ENCODE measurements around the gene POLRMT.
"Not testable (repeated sequence)": the region's sequence is repeated elsewhere in the genome, so short reads cannot be mapped to it uniquely, and the experiment has no call there.

The POLRMT gene

DNA sequence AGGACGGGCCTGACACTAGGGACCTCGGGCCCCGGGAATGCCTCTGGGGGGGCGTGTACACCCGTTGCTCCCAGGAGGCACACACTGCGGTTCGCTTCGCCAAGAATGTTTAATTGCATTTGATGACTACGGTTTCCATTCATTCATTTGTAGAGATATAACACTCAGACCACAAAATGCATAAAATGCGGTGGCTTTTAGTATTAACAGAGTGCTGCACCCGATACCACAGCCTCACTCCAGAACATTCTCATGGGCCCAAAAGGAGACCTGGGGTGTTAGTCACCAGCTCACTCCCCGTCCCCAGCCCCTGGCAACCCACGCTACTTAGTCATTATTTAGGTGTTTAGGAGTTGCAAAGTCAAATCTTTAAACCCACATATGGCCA lies 21.9 kb downstream of the POLRMT start:
- peak; percentile 87 for DNase-seq (ENCODE audit: low spot score)

GRCh38 chr19:610801-611480 lies 22.4 kb downstream of the POLRMT start:
- peak; percentile 68 for DNase-seq (ENCODE audit: low spot score)

- no peak for DNase-seq (ENCODE audit: low spot score)
Observed at GRCh38 chr19:610071-610800, 23.1 kb downstream of the POLRMT start.

GRCh38 chr19:609004-609346 lies 24.4 kb downstream of the POLRMT start:
- no peak for DNase-seq (ENCODE audit: low spot score)

GRCh38 chr19:608155-609003 lies 25.0 kb downstream of the POLRMT start:
- DNase-seq (ENCODE audit: low spot score), result no peak

GRCh38 chr19:607301-608154 lies 25.8 kb downstream of the POLRMT start:
- no peak for DNase-seq (ENCODE audit: low spot score)

- DNase-seq (ENCODE audit: low spot score), result not testable (repeated sequence)
Observed at GRCh38 chr19:605061-605971, 28.0 kb downstream of the POLRMT start.

DNA sequence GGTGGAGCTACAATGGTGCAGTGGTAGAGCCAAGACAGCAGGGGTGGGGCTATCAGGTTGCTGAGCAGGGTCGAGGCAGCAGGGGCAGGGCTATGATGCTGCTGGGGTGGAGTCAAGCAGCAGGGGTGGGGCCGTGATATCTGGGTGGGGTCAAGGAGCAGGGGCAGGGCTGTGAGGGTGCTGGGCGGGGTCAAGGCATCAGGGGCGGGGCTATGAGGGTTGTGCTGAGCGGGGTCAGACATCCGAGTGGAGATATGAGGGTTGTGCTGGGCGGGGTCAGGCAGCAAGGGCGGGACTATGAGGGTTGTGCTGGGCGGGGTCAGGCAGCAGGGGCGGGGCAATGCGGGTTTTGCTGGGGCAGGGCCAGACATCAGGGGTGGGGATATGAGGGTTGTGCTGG lies 29.0 kb downstream of the POLRMT start:
- DNase-seq (ENCODE audit: low spot score), result no peak

GRCh38 chr19:603779-604178 lies 29.6 kb downstream of the POLRMT start:
- not testable (repeated sequence) for DNase-seq (ENCODE audit: low spot score)

DNA sequence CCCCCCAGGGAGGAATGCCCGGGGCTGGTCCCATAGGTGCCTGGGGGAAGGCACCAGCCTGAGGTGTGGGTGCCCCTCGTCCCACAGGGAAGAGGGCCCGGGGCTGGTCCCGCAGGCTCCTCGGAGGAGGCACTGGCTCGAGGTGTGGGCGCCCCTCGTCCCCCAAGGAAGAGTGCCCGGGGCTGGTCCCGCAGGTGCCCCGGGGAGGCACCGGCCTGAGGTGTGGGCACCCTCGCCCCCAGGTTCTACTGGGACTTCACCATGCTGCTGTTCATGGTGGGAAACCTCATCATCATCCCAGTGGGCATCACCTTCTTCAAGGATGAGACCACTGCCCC lies 30.1 kb downstream of the POLRMT start:
- not testable (repeated sequence) for DNase-seq (ENCODE audit: low spot score)

- DNase-seq (ENCODE audit: low spot score), result no peak
Observed at GRCh38 chr19:602391-603301, 30.7 kb downstream of the POLRMT start.

GRCh38 chr19:601790-602189 lies 31.5 kb downstream of the POLRMT start:
- DNase-seq (ENCODE audit: low spot score), result no peak

GRCh38 chr19:601310-601709 lies 32.0 kb downstream of the POLRMT start:
- no peak for DNase-seq (ENCODE audit: low spot score)

DNA sequence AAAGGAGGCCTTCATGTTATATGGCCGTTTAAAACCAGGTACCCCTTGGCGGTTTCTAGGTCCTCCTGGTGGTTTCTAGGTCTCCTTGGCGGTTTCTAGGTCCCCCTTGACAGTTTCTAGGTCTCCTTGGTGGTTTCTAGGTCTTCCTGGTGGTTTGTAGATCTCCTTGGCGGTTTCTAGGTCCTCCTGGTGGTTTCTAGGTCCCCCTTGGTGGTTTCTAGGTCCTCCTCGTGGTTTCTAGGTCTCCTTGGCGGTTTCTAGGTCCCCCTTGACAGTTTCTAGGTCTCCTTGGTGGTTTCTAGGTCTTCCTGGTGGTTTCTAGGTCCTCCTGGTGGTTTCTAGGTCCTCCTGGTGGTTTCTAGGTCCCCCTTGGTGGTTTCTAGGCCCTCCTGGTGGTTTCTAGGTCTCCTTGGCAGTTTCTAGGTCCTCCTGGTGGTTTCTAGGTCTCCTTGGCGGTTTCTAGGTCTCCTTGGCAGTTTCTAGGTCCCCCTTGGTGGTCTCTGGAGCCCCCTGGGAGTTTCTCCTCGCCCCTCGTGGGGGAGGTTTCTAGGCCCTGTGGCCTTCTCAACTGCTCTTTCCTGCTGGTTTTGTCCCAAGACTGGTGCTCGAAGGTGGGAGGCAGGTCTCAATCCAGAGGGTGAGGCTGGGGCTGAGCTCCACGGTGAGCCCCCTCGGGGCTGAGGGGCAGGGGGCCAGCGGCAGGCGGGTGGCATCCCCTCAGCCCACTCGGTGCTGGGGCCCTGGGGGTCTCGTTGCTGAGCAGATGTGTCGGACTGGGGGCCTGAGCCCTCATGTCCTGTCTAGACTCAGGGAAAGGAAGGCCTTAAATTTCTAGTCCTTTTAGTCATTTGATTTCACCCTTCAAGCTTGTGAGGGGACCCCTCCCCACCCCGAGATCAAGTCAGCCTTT lies 35.7 kb downstream of the POLRMT start:
- no peak for DNase-seq (ENCODE audit: low spot score)

- no peak for DNase-seq (ENCODE audit: low spot score)
Observed at GRCh38 chr19:596263-596655, 37.1 kb downstream of the POLRMT start.

DNA sequence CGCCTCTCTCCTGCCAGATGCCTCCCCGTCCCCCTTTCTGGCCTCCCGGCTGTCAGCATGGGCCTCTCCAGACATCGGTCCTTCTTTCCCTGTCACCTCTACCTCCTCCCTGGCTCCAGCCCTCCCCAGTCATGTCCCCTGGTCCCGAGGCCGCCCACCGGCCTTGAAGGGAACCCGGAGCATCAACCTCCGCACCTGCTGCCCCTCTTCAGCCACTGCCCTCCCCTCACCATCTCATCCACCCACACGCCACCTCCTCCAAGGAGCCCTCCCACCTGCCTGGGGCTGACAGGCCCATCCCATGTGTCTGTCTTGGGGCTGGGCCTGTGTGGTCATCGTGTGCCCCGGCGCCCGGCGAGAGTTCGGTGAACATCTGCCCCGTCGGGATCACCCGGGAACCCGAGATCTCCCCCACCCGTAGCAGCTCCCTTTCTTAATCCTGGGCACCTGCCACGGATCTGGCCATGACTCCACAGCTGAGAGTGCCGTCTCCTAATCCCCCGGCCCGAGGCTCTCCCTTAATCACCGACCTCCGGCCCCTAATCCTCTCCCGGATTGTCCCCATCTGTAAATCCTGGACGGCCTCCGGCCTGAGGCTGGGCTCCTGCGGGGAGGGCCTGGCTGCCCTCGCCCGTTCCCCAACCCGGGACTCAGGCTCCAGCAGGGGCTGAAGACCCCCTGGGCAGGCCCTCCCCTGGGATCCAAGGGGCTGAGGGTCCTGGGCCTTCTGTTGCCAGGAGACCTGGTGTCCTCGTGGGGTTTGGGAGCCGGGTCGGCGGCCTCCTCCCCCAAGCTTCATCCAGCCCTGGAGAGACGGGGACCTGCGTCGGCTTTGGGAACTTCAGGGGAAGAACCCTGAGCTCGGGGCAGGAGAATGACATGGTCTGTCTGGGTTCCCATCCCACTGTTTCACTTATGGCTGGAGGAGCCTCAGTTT lies 37.7 kb downstream of the POLRMT start:
- DNase-seq (ENCODE audit: low spot score), result no peak

DNA sequence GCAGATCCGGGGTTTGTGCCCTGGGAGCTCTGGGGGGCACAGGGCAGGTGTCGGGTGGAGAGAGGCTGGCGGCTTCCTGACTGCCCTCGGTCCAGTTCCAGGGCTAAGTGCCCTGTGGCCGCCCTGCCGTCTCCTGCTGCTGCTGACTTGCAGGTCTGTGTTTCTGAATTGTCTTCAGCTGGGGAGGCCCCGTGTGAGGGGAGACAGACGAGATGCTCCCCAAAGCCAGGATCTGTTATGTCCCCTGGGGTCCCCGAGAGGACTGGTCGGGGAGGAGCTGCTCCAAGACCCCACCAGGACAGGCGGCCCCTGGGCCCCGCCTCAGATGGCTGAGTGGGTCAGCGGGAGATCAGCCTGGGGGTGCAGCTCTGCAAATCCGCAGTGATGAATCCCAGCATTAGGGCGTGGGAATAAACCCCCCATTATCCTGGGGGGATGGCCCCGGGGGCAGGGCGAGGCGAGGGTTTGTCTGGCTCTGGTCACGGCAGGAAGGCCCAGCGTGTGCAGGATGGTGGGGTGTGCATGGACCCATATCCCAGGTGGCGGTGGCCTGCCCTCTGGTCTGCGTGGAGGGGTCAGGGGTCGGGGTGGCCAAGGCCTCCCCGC lies 39.0 kb downstream of the POLRMT start:
- DNase-seq (ENCODE audit: low spot score), result no peak

All from AG08395 (cell line).